SIG-M5 treated with dmso at 0.1 percent for 504 hours (cell line): ENCODE results near the gene GXYLT1.
"Not testable (repeated sequence)": the region's sequence is repeated elsewhere in the genome, so short reads cannot be mapped to it uniquely, and the experiment has no call there.

Experiments
- DNase-seq: peaks from one replicate; lab custom pipeline; 2025; ENCODE audit not compliant: unreplicated experiment; lab: John Stamatoyannopoulos, UW

GXYLT1 gene

DNA sequence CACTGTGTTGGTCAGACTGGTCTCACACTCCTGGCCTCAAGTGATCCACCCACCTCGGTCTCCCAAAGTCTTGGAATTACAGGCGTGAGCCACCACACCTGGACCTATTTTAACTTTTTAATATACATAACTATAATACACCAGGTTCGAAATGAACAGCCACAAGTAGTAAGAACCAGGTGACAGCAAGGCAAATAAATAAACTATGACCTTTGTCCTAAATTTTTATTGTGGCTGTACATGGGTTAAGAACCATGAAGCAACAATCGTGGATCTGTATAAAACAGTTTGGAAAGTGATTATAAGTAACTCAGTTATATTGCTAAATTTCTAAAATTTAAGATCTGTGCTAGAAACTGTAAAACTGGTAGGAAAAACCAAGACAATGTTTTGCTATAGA, 41.5 kb downstream of the GXYLT1 start:
- no peak for DNase-seq

DNA sequence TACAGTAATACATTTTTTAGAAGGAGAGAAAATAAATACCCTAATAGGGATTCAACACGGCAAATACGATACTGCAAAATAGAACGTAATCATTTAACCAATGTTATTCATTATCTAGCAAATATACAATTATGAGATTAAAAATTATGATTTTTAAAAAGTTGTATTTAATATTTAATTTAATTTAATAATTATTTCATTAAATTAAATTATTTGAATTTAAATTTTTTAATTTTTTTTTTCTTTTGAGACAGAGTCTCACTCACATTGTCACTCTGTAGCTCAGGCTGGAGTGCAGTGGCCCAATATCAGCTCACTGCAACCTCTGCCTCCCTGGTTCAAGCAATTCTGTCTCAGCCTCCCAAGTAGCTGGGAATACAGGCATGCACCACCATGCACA, 42.0 kb downstream of the GXYLT1 start:
- DNase-seq = no peak

DNA sequence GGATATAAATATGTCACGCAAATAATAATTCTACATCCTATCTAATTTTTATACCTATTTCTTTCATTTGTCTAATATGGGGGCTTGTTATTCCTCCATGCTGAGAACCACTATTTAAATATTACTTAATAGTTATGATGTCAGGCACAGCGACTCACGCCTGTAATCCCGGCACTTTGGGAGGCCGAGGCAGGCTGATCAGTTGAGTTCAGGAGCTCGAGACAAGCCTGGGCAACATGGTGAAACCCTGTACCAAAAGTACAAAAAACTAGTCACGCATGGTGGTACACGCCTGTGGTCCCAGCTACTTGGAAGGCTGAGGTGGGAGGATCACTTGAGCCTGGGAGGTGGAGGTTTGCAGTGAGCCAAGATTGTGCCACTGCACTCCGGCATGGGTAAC, 45.2 kb downstream of the GXYLT1 start:
- DNase-seq = no peak

DNA sequence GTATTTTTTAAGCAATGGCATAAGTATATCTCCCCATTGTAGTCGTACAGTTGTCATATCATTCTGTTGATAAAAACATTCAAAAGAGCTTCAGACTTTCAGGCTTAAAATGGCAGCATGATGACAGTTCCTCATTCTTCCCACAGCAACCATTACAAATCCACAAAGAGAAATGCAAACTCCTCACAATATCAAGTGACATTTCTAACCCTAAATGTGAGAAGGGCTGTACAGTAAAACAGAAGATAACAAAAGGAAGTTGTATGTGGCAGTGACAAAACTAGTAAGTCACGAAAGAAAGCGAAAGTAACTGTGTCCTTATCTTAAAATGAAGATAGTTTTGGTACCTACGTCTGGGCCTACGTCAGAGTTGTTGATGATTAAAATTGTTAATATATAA, 46.7 kb downstream of the GXYLT1 start:
- DNase-seq = peak; percentile 5

DNA sequence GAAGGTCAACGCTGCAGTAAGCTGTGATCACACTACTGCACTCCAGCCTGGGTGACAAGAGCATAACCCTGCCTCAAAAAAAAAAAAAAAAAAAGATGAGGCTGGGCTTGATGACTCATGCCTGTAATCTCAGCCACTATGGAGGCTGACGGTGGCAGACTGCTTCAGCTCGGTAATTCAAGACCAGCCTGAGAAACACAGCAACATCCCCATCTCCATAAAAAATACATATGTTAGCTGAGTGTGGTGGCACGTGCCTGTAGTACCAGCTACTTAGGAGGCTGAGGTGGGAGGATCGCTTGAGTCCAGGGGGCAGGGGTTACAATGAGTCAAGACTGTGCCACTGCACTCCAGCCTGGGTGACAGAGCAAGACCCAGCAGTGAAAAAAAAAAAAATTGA, 50.4 kb downstream of the GXYLT1 start:
- DNase-seq = no peak

DNA sequence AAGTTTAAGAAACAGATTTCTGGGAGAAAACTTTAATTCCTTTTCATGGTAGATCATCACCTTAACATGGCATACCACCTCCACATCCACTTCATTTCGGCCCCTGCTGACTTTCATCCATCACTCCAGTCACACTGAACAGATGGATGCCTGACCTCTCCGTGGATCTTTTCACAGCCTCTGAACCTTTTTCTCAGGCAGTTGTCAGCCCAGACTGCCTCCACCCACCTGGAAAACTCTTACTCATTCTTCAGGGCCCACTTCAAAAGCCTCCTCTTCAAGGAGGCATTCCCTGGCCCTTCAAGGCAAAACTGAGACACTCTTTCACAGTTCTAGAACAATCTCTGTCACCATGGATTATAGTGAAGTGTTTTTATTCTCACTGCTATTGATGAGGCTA, 52.9 kb downstream of the GXYLT1 start:
- DNase-seq = no peak

DNA sequence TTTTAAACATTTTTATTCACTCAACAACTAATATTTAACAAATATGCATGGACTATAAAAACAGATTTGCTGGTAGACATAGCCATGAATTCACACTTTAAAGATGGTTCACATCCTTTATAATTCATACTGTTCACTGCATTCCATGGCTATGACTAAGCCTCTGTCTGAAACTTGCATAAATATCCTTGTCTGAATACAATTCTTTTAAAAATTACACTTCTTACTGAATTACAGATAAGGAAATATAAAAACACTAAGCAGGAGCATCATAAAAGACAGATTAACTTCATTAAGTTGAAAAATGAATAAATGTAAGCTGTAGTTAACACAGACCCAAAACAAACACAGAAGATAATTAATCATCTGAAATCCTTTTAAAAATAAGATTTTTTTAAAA, 53.8 kb downstream of the GXYLT1 start:
- DNase-seq = no peak

DNA sequence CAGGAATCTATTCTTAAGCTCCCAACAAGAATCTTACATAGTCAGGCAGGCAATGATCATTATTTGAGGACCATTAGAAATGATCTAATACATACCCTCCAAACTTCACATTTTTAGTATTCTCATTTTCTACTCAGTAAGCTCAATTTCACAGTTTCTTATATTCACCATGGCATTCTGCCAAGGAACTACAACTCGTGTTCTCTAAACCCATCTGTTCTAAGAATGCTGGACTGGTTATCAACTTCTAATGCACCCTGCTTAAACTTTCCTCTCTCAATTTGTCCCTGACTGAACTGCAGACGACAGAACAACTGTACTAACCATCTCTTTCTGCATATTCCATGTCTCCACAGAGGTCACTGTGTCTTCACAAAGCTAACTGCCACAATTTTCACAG, 58.6 kb downstream of the GXYLT1 start:
- no peak for DNase-seq

DNA sequence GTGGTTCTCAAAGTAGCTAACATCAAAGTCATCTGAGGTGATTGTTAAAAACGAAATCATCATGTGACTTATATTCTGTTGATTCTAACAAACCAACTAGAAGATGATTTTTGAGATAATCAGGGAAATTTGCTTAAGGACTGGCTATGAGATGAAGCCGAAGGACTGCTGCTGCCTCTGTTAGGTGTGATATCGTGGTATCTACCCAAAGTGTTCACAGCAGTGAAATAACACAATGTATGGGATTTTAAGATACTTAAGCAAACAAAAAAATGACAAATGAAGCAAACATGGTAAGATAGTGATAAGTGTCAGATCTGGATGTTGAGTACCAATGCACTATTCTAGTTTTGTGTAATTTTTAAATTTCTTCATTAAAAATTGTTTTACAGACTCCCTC, 59.1 kb downstream of the GXYLT1 start:
- no peak for DNase-seq

DNA sequence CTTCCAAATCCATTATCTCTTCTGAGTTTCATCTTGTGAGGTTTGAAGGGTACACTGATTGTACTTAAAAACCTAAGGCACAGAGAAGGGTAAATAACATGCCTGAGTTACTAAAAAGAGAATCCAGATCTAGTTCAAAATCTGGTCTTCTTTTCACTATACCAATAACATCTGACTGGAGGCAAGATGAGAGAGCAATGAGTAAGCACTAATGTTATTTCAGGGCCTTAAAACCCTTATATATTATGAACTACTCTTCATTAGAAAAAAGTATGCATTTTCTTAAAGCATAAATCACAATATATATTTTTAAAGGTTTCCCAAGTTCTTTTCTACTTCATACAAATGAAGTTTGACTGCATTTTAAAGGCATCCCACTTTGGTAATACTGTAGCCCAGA, 60.2 kb downstream of the GXYLT1 start:
- no peak for DNase-seq

DNA sequence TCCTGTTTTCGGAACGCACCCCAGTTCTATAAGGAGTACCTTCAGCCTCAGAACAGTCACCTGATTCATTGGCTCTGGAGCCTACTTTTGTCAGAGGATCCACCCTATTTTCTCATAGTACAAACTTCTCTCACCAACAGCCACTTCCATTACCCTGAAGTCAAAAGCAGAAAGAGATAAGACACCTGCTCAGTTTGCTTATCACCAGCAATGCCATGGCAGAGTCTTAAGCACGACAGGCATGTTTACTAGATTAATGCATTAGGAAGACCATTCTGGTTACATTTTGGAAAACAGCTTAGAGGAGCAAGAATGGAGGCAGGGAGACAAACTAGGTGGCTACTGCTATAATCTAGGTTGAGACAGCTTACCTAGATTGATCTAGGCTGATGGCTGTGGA, 67.7 kb downstream of the GXYLT1 start:
- no peak for DNase-seq

DNA sequence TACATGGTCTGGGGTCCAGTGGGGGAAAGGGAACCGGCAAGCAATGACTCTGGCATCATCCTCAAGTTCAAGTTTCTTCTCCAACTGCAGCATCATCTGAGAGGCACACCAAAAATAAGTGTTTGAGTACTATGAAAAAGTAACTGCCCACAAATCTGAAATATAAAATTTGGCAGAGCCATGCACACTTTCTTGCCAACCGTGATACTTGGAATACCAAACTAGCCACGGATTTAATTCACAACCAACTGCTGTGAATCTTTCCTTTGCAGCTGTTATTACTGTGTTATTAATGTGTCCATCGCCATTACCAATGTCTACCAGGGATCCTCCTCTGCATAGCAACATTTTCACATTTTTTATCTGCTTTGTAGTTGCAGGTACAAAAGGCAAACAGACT, 74.6 kb downstream of the GXYLT1 start:
- DNase-seq = no peak

DNA sequence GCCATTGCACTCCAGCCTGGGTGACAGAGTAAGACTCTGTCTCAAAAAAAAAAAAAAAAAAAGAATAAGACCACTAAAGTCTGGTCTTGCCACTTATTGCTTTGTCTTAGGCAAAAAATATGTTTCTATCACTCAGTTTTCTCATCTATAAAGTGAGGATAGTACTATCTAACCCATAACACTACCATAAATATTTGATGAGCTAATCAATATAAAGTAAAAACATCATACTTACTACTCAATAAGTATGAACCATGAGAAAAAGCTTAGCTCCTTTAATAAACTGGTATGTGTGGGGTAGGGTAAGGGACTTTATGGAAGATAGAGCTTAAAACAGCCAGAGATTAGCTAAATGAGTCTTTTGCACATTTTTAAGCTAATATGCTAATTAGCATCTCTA, 85.5 kb downstream of the GXYLT1 start:
- no peak for DNase-seq

DNA sequence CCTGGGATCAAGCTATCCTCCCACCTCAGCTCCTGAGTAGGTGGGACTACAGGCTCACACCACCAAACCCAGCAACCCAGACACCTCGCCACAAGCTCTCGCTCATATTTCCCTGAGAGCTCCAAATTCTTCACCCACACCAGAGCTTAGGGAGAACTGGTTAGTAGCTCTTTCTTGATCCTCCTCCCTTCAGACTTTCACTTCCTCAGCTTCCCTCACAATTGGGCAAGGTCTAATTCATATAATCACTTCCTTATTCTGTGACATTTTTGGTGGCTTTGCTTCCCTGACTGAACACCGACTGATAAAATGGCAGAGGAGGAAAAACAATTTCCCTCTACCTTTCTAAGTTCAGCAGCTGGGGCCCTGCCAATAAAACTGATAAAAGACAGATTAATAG, 88.5 kb downstream of the GXYLT1 start:
- DNase-seq = peak; percentile 97

DNA sequence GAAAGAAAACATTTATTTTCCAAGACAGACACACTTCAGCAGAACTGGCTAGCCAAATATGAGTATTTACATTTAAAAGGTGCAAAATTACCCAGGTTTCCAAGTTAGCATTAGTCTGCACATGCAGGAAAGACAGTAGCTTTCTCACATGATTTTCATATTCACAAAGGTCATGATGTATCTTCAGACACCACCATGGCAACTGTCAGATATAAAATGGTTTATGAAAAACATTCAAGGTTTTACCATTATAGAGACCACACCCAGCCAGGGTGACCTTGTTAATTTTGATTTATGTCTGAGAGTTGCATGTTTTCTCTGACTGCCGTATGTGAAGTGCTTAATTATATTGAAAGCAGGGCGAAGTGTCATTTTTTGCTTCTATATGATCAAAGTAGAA, 91.2 kb downstream of the GXYLT1 start:
- DNase-seq = no peak

DNA sequence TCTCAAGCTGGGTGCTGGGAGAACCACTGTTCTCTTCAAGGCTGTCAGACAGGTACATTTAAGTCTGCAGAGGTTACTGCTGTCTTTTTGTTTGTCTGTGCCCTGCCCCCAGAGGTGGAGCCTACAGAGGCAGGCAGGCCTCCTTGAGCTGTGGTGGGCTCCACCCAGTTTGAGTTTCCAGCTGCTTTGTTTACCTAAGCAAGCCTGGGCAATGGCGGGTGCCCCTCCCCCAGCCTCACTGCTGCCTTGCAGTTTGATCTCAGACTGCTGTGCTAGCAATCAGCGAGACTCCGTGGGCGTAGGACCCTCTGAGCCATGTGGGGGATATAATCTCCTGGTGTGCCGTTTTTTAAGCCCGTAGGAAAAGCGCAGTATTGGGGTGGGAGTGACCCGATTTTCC, 95.7 kb downstream of the GXYLT1 start:
- not testable (repeated sequence) for DNase-seq

DNA sequence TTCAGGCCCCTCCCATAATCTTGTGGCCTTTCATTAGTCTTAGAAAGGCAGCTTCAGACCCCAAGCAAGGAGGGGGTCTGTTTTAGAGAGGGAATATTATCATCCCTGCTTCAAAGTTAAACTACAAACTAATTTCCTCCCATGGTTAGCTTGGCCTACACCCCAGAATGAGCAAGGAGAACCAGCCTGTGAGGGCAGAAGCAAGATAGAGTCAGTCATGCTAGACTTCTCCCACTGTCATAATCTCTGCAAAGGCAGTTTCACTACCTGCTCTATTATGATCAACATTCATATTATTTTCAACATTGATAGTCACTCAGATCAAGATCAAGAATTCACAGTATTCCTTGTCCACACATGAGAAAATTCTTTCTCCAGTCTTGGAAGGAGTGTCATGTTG, 105.1 kb downstream of the GXYLT1 start:
- no peak for DNase-seq

DNA sequence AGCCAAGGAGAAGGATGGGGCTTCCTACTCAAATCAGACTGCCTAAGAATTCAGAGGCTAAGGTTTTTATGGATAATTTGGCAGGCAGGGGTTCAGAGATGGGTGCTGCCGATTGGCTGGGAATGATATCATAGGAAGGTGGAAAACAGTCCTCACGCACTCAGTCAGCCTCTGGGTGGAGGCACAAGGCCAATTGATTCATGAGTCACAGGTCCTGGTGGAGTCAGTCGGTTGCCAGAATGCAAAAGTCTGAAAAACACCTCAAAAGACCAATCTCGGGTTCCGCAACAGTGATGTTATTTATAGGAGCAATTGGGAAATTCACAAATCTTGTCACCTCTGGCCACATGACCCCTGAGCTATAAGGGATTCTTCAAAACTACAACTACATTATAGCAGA, 105.5 kb downstream of the GXYLT1 start:
- no peak for DNase-seq

DNA sequence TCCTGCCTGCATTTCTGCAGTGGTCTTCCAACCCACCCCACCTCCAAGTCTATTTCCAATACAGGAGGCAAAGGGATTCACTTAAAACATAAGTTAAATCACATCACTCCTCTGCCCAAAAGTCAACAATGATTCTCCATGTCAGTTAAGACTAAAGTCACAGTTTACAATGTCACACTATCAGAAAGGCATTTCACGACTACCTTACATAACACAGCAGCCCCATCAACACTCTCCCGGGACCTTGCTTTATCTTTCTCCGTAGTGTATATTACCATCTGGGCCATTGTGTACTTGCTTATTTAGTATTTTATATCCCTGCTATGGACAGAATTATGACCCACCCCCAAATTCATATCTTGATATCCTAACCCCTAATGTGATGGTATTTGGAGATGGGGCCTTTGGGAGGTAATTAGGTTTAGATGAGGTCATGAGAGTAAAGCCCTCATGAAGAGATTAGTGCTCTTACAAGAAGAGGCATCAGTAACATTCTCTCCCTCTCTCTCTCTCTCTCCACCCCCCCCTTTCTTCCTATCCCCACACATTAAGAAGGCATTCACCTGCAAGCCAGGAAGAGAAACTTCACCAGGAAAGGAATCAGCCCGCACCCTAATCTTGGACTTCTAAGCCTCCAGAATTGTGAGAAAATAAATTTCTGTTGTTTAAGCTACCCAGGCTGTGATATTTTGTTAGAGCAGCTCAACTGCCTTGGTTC, 112.7 kb downstream of the GXYLT1 start:
- DNase-seq = no peak
